GM12878 (cell line): ENCODE results near the gene ANGPTL5. TPM values are rescaled to one million over a fixed set of nuclear protein-coding genes. Genes with fewer than 3 reads are reported as not detected.

Experiments
- ATAC-seq: fragments of 200-7000 bp; cut with Tn5 transposase; 3 replicates; pipeline ENCODE4 v1.9.1; 2020; ENCODE audit warnings: mild to moderate bottlenecking, moderate library complexity
- BruUV-seq: library from RNA; stranded (reverse); fragments of 400-500 nt; replicated peaks from 2 replicates; lab custom pipeline; 2021; lab: Mats Ljungman, UMichigan
- CTCF ChIA-PET: fragments of 300-600 bp; sonication (Branson Sonifier 250); formaldehyde crosslinking; extraction: SDS; loops from one replicate; lab custom pipeline; 2021; ENCODE audit warnings: inconsistent platforms; lab: Yijun Ruan, JAX
- POLR2A ChIA-PET: fragments of 350-600 bp; formaldehyde crosslinking; extraction: SDS; loops from one replicate; lab custom pipeline; 2021; ENCODE audit warnings: inconsistent platforms; lab: Charles Lee
- RAD21 ChIA-PET: fragments of 300-600 bp; sonication (Branson Sonifier 250); formaldehyde crosslinking; loops from one replicate; lab custom pipeline; 2023; ENCODE audit warnings: antibody characterized with exemption; ENCODE audit not compliant: unreplicated experiment; lab: Charles Lee
- SMC1A ChIA-PET: fragments of 300-600 bp; sonication (Branson Sonifier 250); formaldehyde crosslinking; loops from one replicate; lab custom pipeline; 2023; ENCODE audit not compliant: unreplicated experiment, uncharacterized antibody; lab: Charles Lee
- DNase-seq: peaks from one replicate; pipeline ENCODE4 v3.0.0-alpha.2; 2011; ENCODE audit warnings: low read depth, low spot score
- FAIRE-seq: peaks from 3 replicates; lab custom pipeline; 2011; peaks lifted over from hg19 to GRCh38; lab: Jason Lieb, UNC
- H2AFZ ChIP-seq: 2 replicates; pipeline ENCODE4 v1.6.0; 2011; ENCODE audit warnings: low read depth, low read length, control low read depth; ENCODE audit not compliant: control insufficient read depth
- H3K27ac ChIP-seq: 2 replicates; pipeline ENCODE4 v1.5.1; 2011; ENCODE audit warnings: control low read depth; ENCODE audit not compliant: control insufficient read depth, insufficient read depth
- H3K27me3 ChIP-seq, 2 experiments: replicated peaks in 1 of 2; 2 replicates each; pipeline versions ENCODE4 v1.6.0 to v1.6.1; 2011; ENCODE audit warnings: low read length in 1 of 2; ENCODE audit not compliant: control insufficient read depth in 2 of 2, insufficient read depth in 2 of 2
- H3K36me3 ChIP-seq, 2 experiments: 2 replicates each; pipeline ENCODE4 v1.5.1; 2011; ENCODE audit warnings: low read length in 1 of 2; ENCODE audit not compliant: control insufficient read depth in 2 of 2, insufficient read depth in 2 of 2
- H3K4me1 ChIP-seq: 2 replicates; pipeline ENCODE4 v1.6.1; 2011; ENCODE audit warnings: mild to moderate bottlenecking, low read length, moderate library complexity, mixed read lengths; ENCODE audit not compliant: control insufficient read depth, insufficient read depth
- H3K4me2 ChIP-seq: 2 replicates; pipeline ENCODE4 v1.6.0; 2011; ENCODE audit warnings: control low read depth; ENCODE audit not compliant: control insufficient read depth, insufficient read depth
- H3K4me3 ChIP-seq: fragments of 200-600 bp; sonication (generic); 2 replicates; pipeline ENCODE4 v1.5.1; 2016
- H3K79me2 ChIP-seq: 2 replicates; pipeline ENCODE4 v1.6.0; 2011; ENCODE audit warnings: low read length; ENCODE audit not compliant: control insufficient read depth, insufficient read depth
- H3K9ac ChIP-seq: 2 replicates; pipeline ENCODE4 v1.8.0; 2011; ENCODE audit warnings: low read length, control low read depth, mixed read lengths; ENCODE audit not compliant: control insufficient read depth, insufficient read depth
- H3K9me3 ChIP-seq: replicated peaks from 3 replicates; pipeline ENCODE4 v1.5.1; 2011; ENCODE audit warnings: mild to moderate bottlenecking, low read length; ENCODE audit not compliant: control insufficient read depth, insufficient read depth
- H4K20me1 ChIP-seq: 2 replicates; pipeline ENCODE4 v1.6.0; 2011; ENCODE audit not compliant: control insufficient read depth, insufficient read depth
- EGR1 ChIP-seq, 2 experiments: IDR thresholded peaks; 1 replicate in 1 of 2; 2 replicates in 1 of 2; pipeline ENCODE4 v1.6.1; 2011 to 2012; ENCODE audit warnings: low read depth in 2 of 2, low read length in 2 of 2, borderline replicate concordance in 1 of 2, mild to moderate bottlenecking in 1 of 2, moderate library complexity in 1 of 2
- NBN ChIP-seq: fragments of 450-650 bp; IDR thresholded peaks from 2 replicates; pipeline ENCODE4 v1.6.1; 2016
- POLR2AphosphoS2 ChIP-seq: IDR thresholded peaks from 2 replicates; pipeline ENCODE4 v1.6.1; 2011; ENCODE audit warnings: low read depth, mild to moderate bottlenecking, low read length, improper control_type of control experiment, moderate library complexity
- SIX5 ChIP-seq: IDR thresholded peaks from 2 replicates; pipeline ENCODE4 v1.6.1; 2011; ENCODE audit warnings: mild to moderate bottlenecking, low read depth, low read length, moderate library complexity; ENCODE audit not compliant: severe bottlenecking
- SMAD1 ChIP-seq: fragments of 450-650 bp; IDR thresholded peaks from 2 replicates; pipeline ENCODE4 v1.6.1; 2018; ENCODE audit warnings: mild to moderate bottlenecking, low read depth; ENCODE audit not compliant: partially characterized antibody
- YBX1 ChIP-seq: fragments of 450-650 bp; IDR thresholded peaks from 2 replicates; pipeline ENCODE4 v1.6.1; 2016; ENCODE audit warnings: antibody characterized with exemption
- YY1 ChIP-seq: IDR thresholded peaks from 2 replicates; pipeline ENCODE4 v1.6.1; 2011; ENCODE audit warnings: low read depth, mild to moderate bottlenecking, low read length
- WGBS: methylation state at CpG from one replicate; pipeline ENCODE4 v1.1.6; 2016; ENCODE audit warnings: low lambda C conversion rate; ENCODE audit not compliant: insufficient replicate concordance, insufficient coverage; ENCODE audit errors: missing lambda C conversion rate; 5-methylcytosine and 5-hydroxymethylcytosine counted together
- in situ Hi-C: fragments of 300-500 bp; cut with MboI; formaldehyde crosslinking; loops from 9 replicates; pipeline ENCODE4 v1.14.3; 2018; ENCODE audit warnings: mixed read lengths
- intact Hi-C: fragments of 100-400 bp; cut with micrococcal nuclease; formaldehyde crosslinking; loops from one replicate; pipeline ENCODE4 v1.14.2; 2022; ENCODE audit not compliant: unreplicated experiment
- polyA plus RNA-seq, 11 experiments: library from polyadenylated mRNA; depleted of rRNA in 4 of 11; unstranded in 6 of 11; stranded (reverse) in 5 of 11; fragments of >200 nt; fragmentation: Nextera tagmentation in 4 of 11; fragmentation: Illumina TruSeq in 1 of 11; extraction: Ambion mirVana in 4 of 11; extraction: Trizol in 1 of 11; gene quantifications; 1 replicate in 1 of 11; 2 replicates in 10 of 11; pipeline versions ENCODE4 v1.2.1 to v1.2.3, GENCODE V29; 2011 to 2016; ENCODE audit warnings: inconsistent platforms in 2 of 11, missing spikeins in 2 of 11, low read depth in 1 of 11
- total RNA-seq, 4 experiments: library from RNA; depleted of rRNA in 3 of 4; stranded (reverse); fragments of >200 nt in 3 of 4; fragmentation: Illumina TruSeq in 1 of 4; extraction: Trizol in 1 of 4; gene quantifications; 2 replicates each; pipeline versions ENCODE4 v1.2.1 to v1.2.3, GENCODE V29; 2013 to 2021
- TF ChIP-seq, protein P1 (sequence below): fragments of 450-650 bp; formaldehyde crosslinking; IDR thresholded peaks from 2 replicates; pipeline ENCODE4 v1.4.0; 2022; ENCODE audit warnings: mild to moderate bottlenecking, moderate library complexity
- TF ChIP-seq, protein P2 (sequence below): IDR thresholded peaks from 2 replicates; pipeline ENCODE4 v1.6.1; 2012; ENCODE audit warnings: improper control_type of control experiment, low read depth, low read length; ENCODE audit not compliant: insufficient replicate concordance

ANGPTL5 gene
- total and polyA plus RNA-seq, 10 of the 15 experiments (the other 5 are each of a cell fraction or from before 2014, with no cell fraction given): not detected

- TF ChIP-seq, protein P1, sequence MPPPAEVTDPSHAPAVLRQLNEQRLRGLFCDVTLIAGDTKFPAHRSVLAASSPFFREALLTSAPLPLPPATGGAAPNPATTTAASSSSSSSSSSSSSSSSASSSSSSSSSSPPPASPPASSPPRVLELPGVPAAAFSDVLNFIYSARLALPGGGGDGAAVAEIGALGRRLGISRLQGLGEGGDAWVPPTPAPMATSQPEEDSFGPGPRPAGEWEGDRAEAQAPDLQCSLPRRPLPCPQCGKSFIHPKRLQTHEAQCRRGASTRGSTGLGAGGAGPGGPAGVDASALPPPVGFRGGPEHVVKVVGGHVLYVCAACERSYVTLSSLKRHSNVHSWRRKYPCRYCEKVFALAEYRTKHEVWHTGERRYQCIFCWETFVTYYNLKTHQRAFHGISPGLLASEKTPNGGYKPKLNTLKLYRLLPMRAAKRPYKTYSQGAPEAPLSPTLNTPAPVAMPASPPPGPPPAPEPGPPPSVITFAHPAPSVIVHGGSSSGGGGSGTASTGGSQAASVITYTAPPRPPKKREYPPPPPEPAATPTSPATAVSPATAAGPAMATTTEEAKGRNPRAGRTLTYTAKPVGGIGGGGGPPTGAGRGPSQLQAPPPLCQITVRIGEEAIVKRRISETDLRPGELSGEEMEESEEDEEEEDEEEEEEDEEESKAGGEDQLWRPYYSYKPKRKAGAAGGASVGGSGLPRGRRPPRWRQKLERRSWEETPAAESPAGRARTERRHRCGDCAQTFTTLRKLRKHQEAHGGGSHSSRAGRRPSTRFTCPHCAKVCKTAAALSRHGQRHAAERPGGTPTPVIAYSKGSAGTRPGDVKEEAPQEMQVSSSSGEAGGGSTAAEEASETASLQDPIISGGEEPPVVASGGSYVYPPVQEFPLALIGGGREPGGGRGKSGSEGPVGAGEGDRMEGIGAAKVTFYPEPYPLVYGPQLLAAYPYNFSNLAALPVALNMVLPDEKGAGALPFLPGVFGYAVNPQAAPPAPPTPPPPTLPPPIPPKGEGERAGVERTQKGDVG (CRISPR knock-in tag): no peak
- TF ChIP-seq SIX5 (no peak), EGR1 (IDR thresholded peaks at IDR 0.05; ENCODE audit: borderline replicate concordance in 1 of 2, low read depth in 2 of 2, low read length in 2 of 2) (no peak)
Observed at GRCh38 chr11:101870510-101870909, 45.8 kb downstream of the ANGPTL5 start (continued).

- CTCF ChIA-PET: interaction anchor here (0.7 to 1.3 kb wide), 2 partner anchors 12 to 140 kb away, joined by 3 to 5 read pairs; no protein-coding TSS in a partner anchor
Observed at GRCh38 chr11:101867951-101868350, 48.4 kb downstream of the ANGPTL5 start.

More at GRCh38 chr11:101867951-101868350, 48.4 kb downstream of the ANGPTL5 start:
- H3K27ac ChIP-seq: no peak overlapping the region
- H3K79me2 ChIP-seq: no peaks in the 10 kb centered on the region
- no peak for ATAC-seq
- ChIA-PET RAD21 (no interaction called here), POLR2A (no interaction called here), SMC1A (no interaction called here)
- H3K4me1 ChIP-seq: no peaks in the 10 kb centered on the region
- H3K9me3 ChIP-seq: no peaks in the 10 kb centered on the region
- WGBS: 0% methylated on average over 2 of the region's 2 CpGs
- FAIRE-seq: no peak
- H3K4me2 ChIP-seq: no peak overlapping the region
- intact Hi-C loops (no loop called here), in situ Hi-C loops (loop anchor here (10.0 to 25.0 kb wide), 2 partner anchors 137 to 794 kb away; no protein-coding TSS in a partner anchor)
- no TSS peak for BruUV-seq
- no peaks in the 10 kb centered on the region for H4K20me1 ChIP-seq
- no peaks in the 10 kb centered on the region for H3K36me3 ChIP-seq
- no peak for DNase-seq
- H3K27me3 ChIP-seq: no peaks in the 10 kb centered on the region
- no peak overlapping the region for H3K9ac ChIP-seq
- no peak overlapping the region for H2AFZ ChIP-seq
- no peak for TF ChIP-seq YBX1
- TF ChIP-seq YY1: no peak
- no peak for TF ChIP-seq SMAD1
- TF ChIP-seq NBN: no peak
- TF ChIP-seq POLR2AphosphoS2: no peak
- TF ChIP-seq, protein P2, sequence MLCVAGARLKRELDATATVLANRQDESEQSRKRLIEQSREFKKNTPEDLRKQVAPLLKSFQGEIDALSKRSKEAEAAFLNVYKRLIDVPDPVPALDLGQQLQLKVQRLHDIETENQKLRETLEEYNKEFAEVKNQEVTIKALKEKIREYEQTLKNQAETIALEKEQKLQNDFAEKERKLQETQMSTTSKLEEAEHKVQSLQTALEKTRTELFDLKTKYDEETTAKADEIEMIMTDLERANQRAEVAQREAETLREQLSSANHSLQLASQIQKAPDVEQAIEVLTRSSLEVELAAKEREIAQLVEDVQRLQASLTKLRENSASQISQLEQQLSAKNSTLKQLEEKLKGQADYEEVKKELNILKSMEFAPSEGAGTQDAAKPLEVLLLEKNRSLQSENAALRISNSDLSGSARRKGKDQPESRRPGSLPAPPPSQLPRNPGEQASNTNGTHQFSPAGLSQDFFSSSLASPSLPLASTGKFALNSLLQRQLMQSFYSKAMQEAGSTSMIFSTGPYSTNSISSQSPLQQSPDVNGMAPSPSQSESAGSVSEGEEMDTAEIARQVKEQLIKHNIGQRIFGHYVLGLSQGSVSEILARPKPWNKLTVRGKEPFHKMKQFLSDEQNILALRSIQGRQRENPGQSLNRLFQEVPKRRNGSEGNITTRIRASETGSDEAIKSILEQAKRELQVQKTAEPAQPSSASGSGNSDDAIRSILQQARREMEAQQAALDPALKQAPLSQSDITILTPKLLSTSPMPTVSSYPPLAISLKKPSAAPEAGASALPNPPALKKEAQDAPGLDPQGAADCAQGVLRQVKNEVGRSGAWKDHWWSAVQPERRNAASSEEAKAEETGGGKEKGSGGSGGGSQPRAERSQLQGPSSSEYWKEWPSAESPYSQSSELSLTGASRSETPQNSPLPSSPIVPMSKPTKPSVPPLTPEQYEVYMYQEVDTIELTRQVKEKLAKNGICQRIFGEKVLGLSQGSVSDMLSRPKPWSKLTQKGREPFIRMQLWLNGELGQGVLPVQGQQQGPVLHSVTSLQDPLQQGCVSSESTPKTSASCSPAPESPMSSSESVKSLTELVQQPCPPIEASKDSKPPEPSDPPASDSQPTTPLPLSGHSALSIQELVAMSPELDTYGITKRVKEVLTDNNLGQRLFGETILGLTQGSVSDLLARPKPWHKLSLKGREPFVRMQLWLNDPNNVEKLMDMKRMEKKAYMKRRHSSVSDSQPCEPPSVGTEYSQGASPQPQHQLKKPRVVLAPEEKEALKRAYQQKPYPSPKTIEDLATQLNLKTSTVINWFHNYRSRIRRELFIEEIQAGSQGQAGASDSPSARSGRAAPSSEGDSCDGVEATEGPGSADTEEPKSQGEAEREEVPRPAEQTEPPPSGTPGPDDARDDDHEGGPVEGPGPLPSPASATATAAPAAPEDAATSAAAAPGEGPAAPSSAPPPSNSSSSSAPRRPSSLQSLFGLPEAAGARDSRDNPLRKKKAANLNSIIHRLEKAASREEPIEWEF: no peak
- H3K4me3 ChIP-seq: no peak overlapping the region
